Ascending aorta (tissue), 2 donors: ENCODE data around the gene FGR. TPM values are rescaled to one million over a fixed set of nuclear protein-coding genes. Genes with fewer than 3 reads are reported as not detected.

Experiments
- DNase-seq, 2 donors: peaks; one replicate each; pipeline ENCODE4 v3.0.0-alpha.2; 2019; ENCODE audit warnings: low spot score in 2 of 2
- H3K27ac ChIP-seq, 2 donors: fragments of 200-600 bp; sonication (generic); one replicate each; pipeline ENCODE4 v1.5.1; 2016 to 2017; ENCODE audit warnings: mild to moderate bottlenecking in 1 of 2
- H3K27me3 ChIP-seq: fragments of 200-600 bp; sonication (generic); one replicate; pipeline ENCODE4 v1.5.1; 2017
- H3K36me3 ChIP-seq, 2 donors: fragments of 200-600 bp; sonication (generic); one replicate each; pipeline ENCODE4 v1.5.1; 2016
- H3K4me1 ChIP-seq, 2 donors: fragments of 200-600 bp; sonication (generic); one replicate each; pipeline ENCODE4 v1.5.1; 2016 to 2017; ENCODE audit warnings: mild to moderate bottlenecking in 1 of 2
- H3K4me3 ChIP-seq, 2 donors: fragments of 200-600 bp; sonication (generic); one replicate each; pipeline ENCODE4 v1.5.1; 2016 to 2017; ENCODE audit warnings: mild to moderate bottlenecking in 1 of 2
- H3K9me3 ChIP-seq, 2 donors: fragments of 200-600 bp; sonication (generic); one replicate each; pipeline ENCODE4 v1.5.1; 2016
- intact Hi-C: fragments of 100-400 bp; cut with DNase I; formaldehyde crosslinking; loops from one replicate; pipeline ENCODE4 v1.15.1; 2023
- total RNA-seq: library from RNA; depleted of rRNA; stranded (reverse); fragments of >200 nt; gene quantifications from one replicate; pipeline ENCODE4 v1.1.0, GENCODE V29; 2016
- TF ChIP-seq, protein P1 (sequence below), 3 experiments: fragments of 200-600 bp in 2 of 3; fragments of 450-650 bp in 1 of 3; sonication (generic) in 2 of 3; IDR thresholded peaks; one replicate each; pipeline ENCODE4 v1.5.1; 2016 to 2019; ENCODE audit warnings: antibody characterized with exemption in 3 of 3, mild to moderate bottlenecking in 1 of 3, moderate library complexity in 1 of 3

FGR gene
- total RNA-seq, 1 donor from 2014 or later, result 10.4 TPM

DNA sequence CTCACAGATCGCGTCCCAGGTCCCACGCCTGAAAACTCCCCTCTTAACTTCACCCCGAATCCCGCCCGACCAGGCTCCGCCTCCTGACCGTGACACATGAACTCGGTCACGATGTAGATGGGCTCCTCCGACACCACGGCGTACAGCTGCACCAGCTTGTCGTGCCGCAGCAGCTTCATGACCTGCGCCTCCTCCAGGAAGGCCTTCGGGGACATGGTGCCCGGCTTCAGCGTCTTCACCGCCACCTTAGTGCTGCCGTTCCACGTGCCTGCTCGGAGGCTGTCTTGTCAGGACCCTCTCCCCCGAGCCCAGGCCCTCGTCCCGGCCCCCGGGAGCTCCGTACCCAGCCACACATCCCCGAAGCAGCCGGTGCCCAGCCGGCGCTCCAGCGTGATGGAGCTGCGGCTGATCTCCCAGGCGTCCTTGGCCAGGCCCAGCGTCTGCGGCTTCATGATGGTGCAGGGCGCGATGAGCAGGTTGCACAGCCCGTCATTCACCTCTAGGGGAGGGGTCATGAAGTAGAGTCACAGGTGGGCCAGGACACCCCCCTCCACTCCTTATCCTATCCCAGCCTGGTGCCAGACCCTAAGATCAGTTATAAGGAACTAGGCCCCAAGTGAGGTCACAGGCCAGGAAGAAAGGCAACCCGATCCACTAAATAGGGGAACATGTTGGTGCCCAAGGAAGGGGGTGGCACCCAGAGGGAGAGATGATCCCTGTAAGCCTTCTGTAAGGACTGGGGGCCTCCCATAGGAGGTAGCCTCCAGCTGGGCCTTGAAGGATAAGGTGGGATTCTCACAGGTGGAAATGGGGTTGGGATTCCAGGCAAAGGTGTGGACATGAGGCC lies 19.4 kb downstream of the FGR start:
- Histone ChIP-seq H3K36me3 (no peaks in the 10 kb centered on the region), H3K9me3 (no peaks in the 10 kb centered on the region), H3K4me1 (no peaks in the 10 kb centered on the region), H3K27me3 (no peaks in the 10 kb centered on the region), H3K4me3 (no peak overlapping the region), H3K27ac (no peak overlapping the region)
- intact Hi-C loops, result no loop called here
- DNase-seq, result no peak
- TF ChIP-seq, protein P1, sequence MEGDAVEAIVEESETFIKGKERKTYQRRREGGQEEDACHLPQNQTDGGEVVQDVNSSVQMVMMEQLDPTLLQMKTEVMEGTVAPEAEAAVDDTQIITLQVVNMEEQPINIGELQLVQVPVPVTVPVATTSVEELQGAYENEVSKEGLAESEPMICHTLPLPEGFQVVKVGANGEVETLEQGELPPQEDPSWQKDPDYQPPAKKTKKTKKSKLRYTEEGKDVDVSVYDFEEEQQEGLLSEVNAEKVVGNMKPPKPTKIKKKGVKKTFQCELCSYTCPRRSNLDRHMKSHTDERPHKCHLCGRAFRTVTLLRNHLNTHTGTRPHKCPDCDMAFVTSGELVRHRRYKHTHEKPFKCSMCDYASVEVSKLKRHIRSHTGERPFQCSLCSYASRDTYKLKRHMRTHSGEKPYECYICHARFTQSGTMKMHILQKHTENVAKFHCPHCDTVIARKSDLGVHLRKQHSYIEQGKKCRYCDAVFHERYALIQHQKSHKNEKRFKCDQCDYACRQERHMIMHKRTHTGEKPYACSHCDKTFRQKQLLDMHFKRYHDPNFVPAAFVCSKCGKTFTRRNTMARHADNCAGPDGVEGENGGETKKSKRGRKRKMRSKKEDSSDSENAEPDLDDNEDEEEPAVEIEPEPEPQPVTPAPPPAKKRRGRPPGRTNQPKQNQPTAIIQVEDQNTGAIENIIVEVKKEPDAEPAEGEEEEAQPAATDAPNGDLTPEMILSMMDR (IDR thresholded peaks at IDR 0.05), result no peak

DNA sequence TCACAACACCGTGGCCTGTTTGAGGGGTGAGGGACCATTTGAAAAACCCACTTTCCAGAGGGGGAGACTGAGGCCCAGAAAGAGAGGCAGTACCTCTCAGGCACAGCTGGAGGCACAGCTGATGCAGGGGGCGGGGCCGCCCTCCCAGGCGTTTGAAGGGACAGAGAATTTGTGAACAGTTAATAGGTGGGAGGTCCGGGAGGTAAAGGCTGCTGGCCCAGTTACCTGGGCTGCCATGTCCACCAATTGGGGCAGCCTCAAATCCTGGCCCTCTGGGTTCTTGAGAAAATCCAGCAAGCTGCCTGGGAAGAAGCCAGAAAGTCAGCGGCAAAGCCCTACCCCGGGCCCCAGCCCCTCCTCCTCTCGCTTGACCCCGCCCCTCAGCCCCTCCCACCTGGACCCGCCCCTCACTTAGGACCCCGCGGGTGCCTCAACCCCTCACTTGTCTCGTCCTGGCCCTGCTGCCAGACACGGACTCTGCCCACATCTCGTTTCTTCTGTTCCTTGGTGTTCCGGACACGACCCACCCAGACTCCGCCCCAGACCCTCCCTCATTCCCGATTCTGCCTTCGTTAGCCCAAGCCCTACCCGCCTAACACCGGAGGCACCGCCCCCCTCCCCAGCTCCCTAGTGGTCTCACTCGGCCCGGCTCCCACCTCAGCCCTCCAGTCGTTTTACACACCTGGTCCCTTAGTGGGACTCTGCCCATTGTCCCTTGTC lies 20.2 kb downstream of the FGR start:
- Histone ChIP-seq H3K4me3 (no peak overlapping the region), H3K27me3 (no peaks in the 10 kb centered on the region), H3K27ac (no peak overlapping the region), H3K36me3 (no peaks in the 10 kb centered on the region), H3K4me1 (no peaks in the 10 kb centered on the region), H3K9me3 (no peaks in the 10 kb centered on the region)
- TF ChIP-seq, protein P1 (IDR thresholded peaks at IDR 0.05), result no peak
- DNase-seq, result no peak
- intact Hi-C loops, result no loop called here

DNA sequence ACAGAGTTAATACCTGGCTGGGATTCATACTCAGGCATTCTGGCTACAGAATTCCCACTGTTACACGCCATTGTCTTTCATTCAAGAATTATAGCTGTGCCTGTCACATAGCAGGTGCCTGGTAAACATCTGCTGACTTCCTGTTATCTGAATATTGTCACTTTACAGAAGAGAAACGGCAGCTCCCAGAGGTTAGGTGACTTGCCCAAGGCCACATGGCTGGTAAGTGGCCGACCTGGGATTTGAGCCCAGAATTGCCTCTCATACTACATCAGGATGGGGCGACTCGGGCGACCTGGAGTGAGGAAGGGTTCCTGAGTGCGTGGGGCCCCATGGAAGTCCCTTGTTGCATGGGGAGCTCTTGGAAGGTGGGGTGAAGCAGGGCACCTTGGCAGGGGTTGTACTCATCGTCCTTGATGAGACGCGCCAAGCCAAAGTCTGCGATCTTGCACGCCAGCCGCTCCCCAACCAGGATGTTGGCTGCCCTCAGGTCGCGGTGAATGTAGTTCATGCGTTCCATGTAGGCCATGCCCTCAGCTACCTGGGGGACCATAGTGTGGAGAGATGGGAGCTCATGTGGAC lies 20.9 kb downstream of the FGR start:
- no peak overlapping the region for H3K4me3 ChIP-seq
- intact Hi-C loops, result no loop called here

DNA sequence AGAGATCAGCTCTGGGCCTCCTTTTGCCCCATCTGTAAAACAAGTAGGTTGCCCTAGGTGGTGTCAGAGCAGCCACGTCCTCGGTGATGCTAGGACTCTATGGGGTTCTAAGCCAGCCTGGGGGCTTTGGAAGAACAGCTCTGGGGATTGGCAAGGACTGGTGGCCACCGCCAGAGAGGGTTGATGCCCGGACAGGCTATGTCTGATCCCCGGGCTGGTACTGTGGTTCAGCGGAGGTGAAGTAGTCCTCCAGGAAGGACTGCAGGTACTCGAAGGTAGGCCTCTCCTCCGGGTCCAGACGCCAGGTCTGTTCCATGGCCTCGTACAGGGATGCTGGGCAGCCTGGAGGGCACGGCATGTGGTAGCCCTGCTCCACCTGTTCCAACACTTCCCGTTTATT lies 22.3 kb downstream of the FGR start:
- no peaks in the 10 kb centered on the region for H3K27me3 ChIP-seq
- H3K27ac ChIP-seq, result no peak overlapping the region
- no peak overlapping the region for H3K4me3 ChIP-seq
- no peak for DNase-seq
- TF ChIP-seq, protein P1 (IDR thresholded peaks at IDR 0.05), result no peak
- intact Hi-C loops, result no loop called here
- H3K4me1 ChIP-seq, result no peaks in the 10 kb centered on the region
- no peaks in the 10 kb centered on the region for H3K36me3 ChIP-seq
- H3K9me3 ChIP-seq, result no peaks in the 10 kb centered on the region

More for the DNA sequence above, 20.9 kb downstream of the FGR start:
- Histone ChIP-seq H3K4me1 (no peaks in the 10 kb centered on the region), H3K36me3 (no peaks in the 10 kb centered on the region), H3K9me3 (no peaks in the 10 kb centered on the region), H3K27me3 (no peaks in the 10 kb centered on the region), H3K27ac (no peak overlapping the region)
- no peak for DNase-seq
- TF ChIP-seq, protein P1 (IDR thresholded peaks at IDR 0.05), result no peak

DNA sequence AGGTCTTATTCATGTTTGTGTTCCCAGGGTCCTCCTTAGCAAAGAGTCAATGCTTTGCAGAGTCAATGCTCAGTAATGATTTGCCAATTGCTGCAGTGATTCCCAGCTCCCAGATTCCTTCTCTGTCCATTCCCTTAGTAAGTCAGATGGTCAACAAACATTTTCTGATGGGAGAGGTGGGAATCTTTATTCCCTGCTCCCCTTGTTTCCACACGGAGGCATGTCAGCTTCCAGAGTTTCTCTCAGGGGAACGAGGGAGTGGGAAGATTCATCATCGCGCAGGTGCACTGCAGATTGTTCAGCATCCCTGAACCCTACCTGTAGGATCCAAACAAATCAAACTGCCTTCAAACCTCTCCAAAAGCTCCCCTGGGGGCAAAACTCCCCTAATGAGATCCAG lies 23.5 kb downstream of the FGR start:
- no peaks in the 10 kb centered on the region for H3K27me3 ChIP-seq
- no peaks in the 10 kb centered on the region for H3K4me1 ChIP-seq
- no peak for DNase-seq
- no peak overlapping the region for H3K4me3 ChIP-seq
- intact Hi-C loops, result no loop called here
- H3K9me3 ChIP-seq, result no peaks in the 10 kb centered on the region
- TF ChIP-seq, protein P1 (IDR thresholded peaks at IDR 0.05), result no peak
- no peak overlapping the region for H3K27ac ChIP-seq
- no peaks in the 10 kb centered on the region for H3K36me3 ChIP-seq
